Measurements from ENCODE around the gene AKT3. TPM values are rescaled to one million over a fixed set of nuclear protein-coding genes. Genes with fewer than 3 reads are reported as not detected.
A peak's percentile ranks its signal among the peaks of the same experiment; 100 is the strongest.

The AKT3 gene
- total RNA-seq, 3 donors from 2014 or later (not counting 1 experiment from before 2014, with no cell fraction given) = 135 to 157 (median 136) TPM

DNA sequence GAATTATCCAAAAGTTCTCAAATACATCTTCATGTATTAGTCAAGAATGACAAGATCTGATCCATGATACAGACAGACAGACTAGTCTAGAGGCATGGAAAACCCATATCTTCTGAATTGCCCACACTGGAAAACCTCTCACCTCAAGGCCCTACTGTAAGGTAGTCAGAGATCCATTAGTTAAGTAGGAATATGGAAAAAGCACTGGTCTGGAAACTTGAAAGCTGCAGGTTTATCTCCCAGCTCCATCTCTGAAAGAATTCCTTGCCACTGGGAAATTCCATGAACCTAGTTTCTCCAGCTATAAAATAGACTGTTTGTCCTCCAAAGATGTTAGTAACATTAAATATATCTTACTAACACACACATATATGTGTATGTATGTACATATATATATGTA is 169.2 kb downstream of the AKT3 start:
- Histone ChIP-seq H3K27me3 (ENCODE audit: control insufficient read depth, insufficient read depth, low read length) (no peaks in the 10 kb centered on the region), H3K4me1 (ENCODE audit: control insufficient read depth, insufficient read depth, low read length) (no peaks in the 10 kb centered on the region), H3K4me3 (ENCODE audit: low read length) (no peak overlapping the region), H3K27ac (ENCODE audit: low read length) (no peak overlapping the region), H3K9me3 (ENCODE audit: control insufficient read depth, insufficient read depth, low read length) (no peaks in the 10 kb centered on the region), H3K36me3 (ENCODE audit: control insufficient read depth, insufficient read depth, low read length) (peaks cover 4% of the 10 kb centered on the region)
- no peaks in the 10 kb centered on the region for H3K27me3 Mint-ChIP-seq (ENCODE audit: low read depth in 2 of 2)
- no peaks in the 10 kb centered on the region for H3K9me3 Mint-ChIP-seq
- H3K4me3 Mint-ChIP-seq = no peak overlapping the region
- no peaks in the 10 kb centered on the region for H3K36me3 Mint-ChIP-seq
- intact Hi-C loops (cut with micrococcal nuclease) = no loop called here
- no peak overlapping the region for H3K27ac Mint-ChIP-seq
- H3K4me1 Mint-ChIP-seq = peaks cover 3 to 31% of the 10 kb centered on the region in 2 donors
- ATAC-seq (no peak), DNase-seq (no peak)
- TF ChIP-seq, protein P1, sequence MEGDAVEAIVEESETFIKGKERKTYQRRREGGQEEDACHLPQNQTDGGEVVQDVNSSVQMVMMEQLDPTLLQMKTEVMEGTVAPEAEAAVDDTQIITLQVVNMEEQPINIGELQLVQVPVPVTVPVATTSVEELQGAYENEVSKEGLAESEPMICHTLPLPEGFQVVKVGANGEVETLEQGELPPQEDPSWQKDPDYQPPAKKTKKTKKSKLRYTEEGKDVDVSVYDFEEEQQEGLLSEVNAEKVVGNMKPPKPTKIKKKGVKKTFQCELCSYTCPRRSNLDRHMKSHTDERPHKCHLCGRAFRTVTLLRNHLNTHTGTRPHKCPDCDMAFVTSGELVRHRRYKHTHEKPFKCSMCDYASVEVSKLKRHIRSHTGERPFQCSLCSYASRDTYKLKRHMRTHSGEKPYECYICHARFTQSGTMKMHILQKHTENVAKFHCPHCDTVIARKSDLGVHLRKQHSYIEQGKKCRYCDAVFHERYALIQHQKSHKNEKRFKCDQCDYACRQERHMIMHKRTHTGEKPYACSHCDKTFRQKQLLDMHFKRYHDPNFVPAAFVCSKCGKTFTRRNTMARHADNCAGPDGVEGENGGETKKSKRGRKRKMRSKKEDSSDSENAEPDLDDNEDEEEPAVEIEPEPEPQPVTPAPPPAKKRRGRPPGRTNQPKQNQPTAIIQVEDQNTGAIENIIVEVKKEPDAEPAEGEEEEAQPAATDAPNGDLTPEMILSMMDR (IDR thresholded peaks at IDR 0.05) = no peak

DNA sequence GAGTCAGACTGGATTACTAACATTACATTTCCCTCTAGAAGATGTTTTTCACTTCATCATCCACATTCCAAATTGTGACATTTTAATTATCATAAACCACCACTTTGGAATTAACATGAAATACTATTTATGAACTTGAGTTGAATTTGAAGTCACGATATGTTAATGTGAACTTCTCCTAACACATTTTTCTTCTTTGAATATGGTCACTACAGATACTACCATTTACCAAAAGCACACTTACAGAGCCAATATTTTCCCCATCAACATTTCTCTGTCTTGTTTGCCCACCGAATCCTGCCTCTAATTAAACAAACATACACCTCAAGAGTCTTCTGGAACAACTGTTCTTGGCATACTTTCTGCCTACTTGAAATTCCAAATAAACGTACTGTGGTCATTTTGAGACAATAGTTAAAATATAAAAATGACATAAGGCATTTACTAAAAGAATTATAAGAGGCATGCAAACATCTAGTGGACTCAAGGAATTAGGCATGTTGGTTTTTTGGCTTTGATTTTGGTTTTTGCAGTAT is 177.4 kb downstream of the AKT3 start:
- peaks cover 37 to 46% of the 10 kb centered on the region in 2 donors for H3K4me1 Mint-ChIP-seq
- no peak overlapping the region for H3K27ac Mint-ChIP-seq
- 100% methylated on average over 3 of the region's 3 CpGs for WGBS (ENCODE audit: insufficient coverage)
- DNase-seq (no peak), ATAC-seq (no peak)
- no peaks in the 10 kb centered on the region for H3K36me3 Mint-ChIP-seq
- no peaks in the 10 kb centered on the region for H3K9me3 ChIP-seq (ENCODE audit: control insufficient read depth, insufficient read depth, low read length)
- no peak overlapping the region for H3K4me3 ChIP-seq (ENCODE audit: low read length)
- intact Hi-C loops (cut with micrococcal nuclease) = no loop called here
- no peak overlapping the region for H3K27ac ChIP-seq (ENCODE audit: low read length)
- no peaks in the 10 kb centered on the region for H3K9me3 Mint-ChIP-seq
- peaks cover 2% of the 10 kb centered on the region for H3K36me3 ChIP-seq (ENCODE audit: control insufficient read depth, insufficient read depth, low read length)
- H3K4me1 ChIP-seq (ENCODE audit: control insufficient read depth, insufficient read depth, low read length) = no peaks in the 10 kb centered on the region
- TF ChIP-seq, protein P1 (IDR thresholded peaks at IDR 0.05) = no peak
- no peak overlapping the region for H3K4me3 Mint-ChIP-seq
- H3K27me3 ChIP-seq (ENCODE audit: control insufficient read depth, insufficient read depth, low read length) = no peaks in the 10 kb centered on the region
- no peaks in the 10 kb centered on the region for H3K27me3 Mint-ChIP-seq (ENCODE audit: low read depth in 2 of 2)

DNA sequence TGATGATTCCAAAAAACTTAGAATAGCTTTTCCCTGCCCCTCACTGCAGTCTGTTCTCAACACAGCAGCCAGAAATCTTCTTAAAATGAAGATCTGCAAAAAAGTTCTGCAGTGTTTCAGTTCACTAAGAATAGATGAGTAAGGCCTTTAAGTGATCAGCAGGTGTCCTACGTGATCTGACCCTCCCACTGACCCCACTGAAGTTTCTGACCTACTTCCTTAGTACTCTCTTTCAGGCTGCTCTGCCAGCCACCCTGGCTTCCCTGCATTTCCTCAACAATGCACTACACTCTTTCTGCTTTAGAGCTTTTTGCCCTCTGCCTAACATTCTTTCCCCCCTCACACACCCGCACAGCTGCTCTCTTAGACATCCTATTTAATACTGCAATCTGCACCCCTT is 182.5 kb downstream of the AKT3 start:
- 93% methylated on average over 2 of the region's 2 CpGs for WGBS (ENCODE audit: insufficient coverage)
- DNase-seq (no peak), ATAC-seq (no peak)
- Mint-ChIP-seq H3K9me3 (no peaks in the 10 kb centered on the region), H3K4me3 (no peak overlapping the region), H3K4me1 (peaks cover 27 to 34% of the 10 kb centered on the region in 2 donors), H3K27ac (peak overlapping the region in 1 of 2 donors; percentile 14), H3K27me3 (ENCODE audit: low read depth in 2 of 2) (no peaks in the 10 kb centered on the region), H3K36me3 (no peaks in the 10 kb centered on the region)
- intact Hi-C loops (cut with micrococcal nuclease) = no loop called here
- no peaks in the 10 kb centered on the region for H3K9me3 ChIP-seq (ENCODE audit: control insufficient read depth, insufficient read depth, low read length)
- peaks cover 3% of the 10 kb centered on the region for H3K36me3 ChIP-seq (ENCODE audit: control insufficient read depth, insufficient read depth, low read length)
- H3K4me3 ChIP-seq (ENCODE audit: low read length) = no peak overlapping the region
- no peaks in the 10 kb centered on the region for H3K27me3 ChIP-seq (ENCODE audit: control insufficient read depth, insufficient read depth, low read length)
- H3K4me1 ChIP-seq (ENCODE audit: control insufficient read depth, insufficient read depth, low read length) = no peaks in the 10 kb centered on the region
- no peak overlapping the region for H3K27ac ChIP-seq (ENCODE audit: low read length)
- TF ChIP-seq, protein P1 (IDR thresholded peaks at IDR 0.05) = no peak

DNA sequence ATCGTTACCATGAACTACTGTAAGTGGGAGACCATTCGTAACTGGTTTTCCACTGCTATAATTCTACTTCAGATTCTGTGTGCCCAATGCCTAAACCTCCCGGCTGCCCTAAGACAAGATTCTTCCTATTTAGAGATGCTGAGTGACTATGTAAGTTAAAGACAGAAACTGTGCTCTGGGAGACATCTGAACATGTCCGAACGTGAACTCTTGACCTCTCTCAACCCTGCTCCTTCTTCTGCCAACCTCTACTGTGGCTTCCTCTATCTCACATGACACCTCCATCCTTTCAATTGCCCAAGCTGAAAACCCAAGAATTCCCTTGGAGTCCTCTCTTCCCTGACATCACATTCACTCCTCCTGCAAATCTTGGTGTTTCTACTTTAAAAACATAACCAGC is 182.9 kb downstream of the AKT3 start:
- H3K4me3 ChIP-seq (ENCODE audit: low read length) = no peak overlapping the region
- no peaks in the 10 kb centered on the region for H3K27me3 ChIP-seq (ENCODE audit: control insufficient read depth, insufficient read depth, low read length)
- H3K4me1 ChIP-seq (ENCODE audit: control insufficient read depth, insufficient read depth, low read length) = no peaks in the 10 kb centered on the region
- intact Hi-C loops (cut with micrococcal nuclease) = no loop called here
- Mint-ChIP-seq H3K9me3 (no peaks in the 10 kb centered on the region), H3K4me3 (no peak overlapping the region), H3K4me1 (peaks cover 27 to 33% of the 10 kb centered on the region in 2 donors), H3K36me3 (no peaks in the 10 kb centered on the region), H3K27me3 (ENCODE audit: low read depth in 2 of 2) (no peaks in the 10 kb centered on the region), H3K27ac (peak overlapping the region in 1 of 2 donors; percentile 14)
- TF ChIP-seq, protein P1 (IDR thresholded peaks at IDR 0.05) = no peak
- ATAC-seq (no peak), DNase-seq (no peak)
- no peaks in the 10 kb centered on the region for H3K9me3 ChIP-seq (ENCODE audit: control insufficient read depth, insufficient read depth, low read length)
- 96% methylated on average over 5 of the region's 5 CpGs for WGBS (ENCODE audit: insufficient coverage)
- H3K27ac ChIP-seq (ENCODE audit: low read length) = no peak overlapping the region
- peaks cover 3% of the 10 kb centered on the region for H3K36me3 ChIP-seq (ENCODE audit: control insufficient read depth, insufficient read depth, low read length)
